Activated T-helper 17 cell treated with anti-CD3 and anti-CD28 coated beads, Interleukin-2, amount 50 U/mL, for 72 hours (primary cell): ENCODE measurements around the gene RELL2. TPM values are rescaled to one million over a fixed set of nuclear protein-coding genes. Genes with fewer than 3 reads are reported as not detected.

Experiments used
- ATAC-seq: fragments of 150-1000 bp; cut with Tn5 transposase; replicated peaks from 2 replicates; pipeline ENCODE4 v1.10.0; 2021; ENCODE audit warnings: mild to moderate bottlenecking, moderate library complexity
- H3K27ac Mint-ChIP-seq: one replicate; pipeline ENCODE4 v1.8.0; 2022; ENCODE audit warnings: mixed read lengths
- H3K27me3 Mint-ChIP-seq: one replicate; pipeline ENCODE4 v1.8.0; 2022; ENCODE audit warnings: mixed read lengths
- H3K36me3 Mint-ChIP-seq: one replicate; pipeline ENCODE4 v1.8.0; 2022; ENCODE audit warnings: low read depth, mild to moderate bottlenecking, mixed read lengths
- H3K4me1 Mint-ChIP-seq: one replicate; pipeline ENCODE4 v1.8.0; 2022; ENCODE audit warnings: mixed read lengths
- H3K4me3 Mint-ChIP-seq: one replicate; pipeline ENCODE4 v1.8.0; 2022; ENCODE audit warnings: mild to moderate bottlenecking, mixed read lengths
- H3K9me3 Mint-ChIP-seq: one replicate; pipeline ENCODE4 v1.8.0; 2022; ENCODE audit warnings: mixed read lengths
- total RNA-seq, 2 donors: library from RNA; stranded (reverse); gene quantifications; one replicate each; pipeline ENCODE4 v1.2.3, GENCODE V29; 2022

The RELL2 gene
- total RNA-seq, 2 donors from 2014 or later, result 16.5 to 29.9 TPM

- ATAC-seq, result no peak
- H3K36me3 Mint-ChIP-seq, result no peaks in the 10 kb centered on the region
- H3K27ac Mint-ChIP-seq, result peak overlapping the region; percentile 55
- peaks cover 4% of the 10 kb centered on the region for H3K4me1 Mint-ChIP-seq
- H3K9me3 Mint-ChIP-seq, result no peaks in the 10 kb centered on the region
- H3K27me3 Mint-ChIP-seq, result no peaks in the 10 kb centered on the region
- no peak overlapping the region for H3K4me3 Mint-ChIP-seq
Observed at GRCh38 chr5:141669520-141669919, 32.7 kb downstream of the RELL2 start.

GRCh38 chr5:141672071-141672840 lies 35.5 kb downstream of the RELL2 start:
- Mint-ChIP-seq H3K27ac (no peak overlapping the region), H3K9me3 (no peaks in the 10 kb centered on the region), H3K27me3 (no peaks in the 10 kb centered on the region), H3K4me1 (no peaks in the 10 kb centered on the region), H3K4me3 (no peak overlapping the region), H3K36me3 (no peaks in the 10 kb centered on the region)
- ATAC-seq, result no peak

DNA sequence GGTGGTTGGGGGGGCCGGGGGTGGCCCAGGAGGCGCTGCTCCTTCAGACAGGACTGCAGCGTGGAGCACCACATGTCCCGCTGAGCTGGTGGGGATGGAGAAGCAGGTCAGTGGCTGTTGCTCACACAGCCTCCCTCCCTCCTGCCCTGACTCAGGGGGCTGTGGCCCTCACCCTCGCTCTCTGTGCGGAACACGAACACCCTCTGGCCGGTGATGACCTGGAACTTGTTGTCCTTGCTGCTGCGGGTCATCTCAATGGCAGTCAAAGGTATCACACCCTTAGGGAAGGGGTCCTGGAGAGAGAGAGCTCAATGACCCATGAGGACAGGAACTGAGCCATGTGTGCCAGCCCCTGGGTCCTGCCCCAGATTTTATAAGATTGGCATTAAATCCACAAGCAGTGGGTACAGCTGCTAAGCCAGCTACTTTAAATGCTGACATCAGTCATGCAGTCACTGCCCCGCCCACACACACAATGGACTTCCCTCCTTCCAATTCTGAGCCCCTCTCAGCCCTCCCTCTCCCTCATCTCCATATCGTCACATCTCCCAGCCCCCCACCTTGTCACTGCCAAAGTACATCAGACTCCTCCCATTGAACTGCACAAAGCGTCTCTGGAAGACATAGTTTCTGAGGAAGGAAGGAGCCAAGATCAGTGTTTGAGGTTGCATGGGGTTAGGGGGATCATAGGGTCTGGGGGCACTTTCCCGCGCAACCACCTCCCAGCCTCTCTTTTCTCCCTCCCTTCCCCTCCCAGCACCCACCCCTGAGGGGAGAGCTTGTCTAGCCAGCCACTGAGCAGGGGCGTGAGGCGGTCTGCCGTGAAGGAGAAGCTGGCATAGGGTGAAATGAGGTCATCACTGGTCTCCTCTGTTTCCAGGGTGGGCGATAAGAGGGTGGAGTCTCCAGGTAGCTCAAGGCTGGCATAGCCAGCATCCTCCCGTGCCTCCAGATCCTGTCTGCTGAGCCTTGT lies 36.3 kb downstream of the RELL2 start:
- Mint-ChIP-seq H3K9me3 (no peaks in the 10 kb centered on the region), H3K36me3 (no peaks in the 10 kb centered on the region), H3K27me3 (no peaks in the 10 kb centered on the region), H3K27ac (no peak overlapping the region), H3K4me1 (no peaks in the 10 kb centered on the region), H3K4me3 (no peak overlapping the region)
- no peak for ATAC-seq

DNA sequence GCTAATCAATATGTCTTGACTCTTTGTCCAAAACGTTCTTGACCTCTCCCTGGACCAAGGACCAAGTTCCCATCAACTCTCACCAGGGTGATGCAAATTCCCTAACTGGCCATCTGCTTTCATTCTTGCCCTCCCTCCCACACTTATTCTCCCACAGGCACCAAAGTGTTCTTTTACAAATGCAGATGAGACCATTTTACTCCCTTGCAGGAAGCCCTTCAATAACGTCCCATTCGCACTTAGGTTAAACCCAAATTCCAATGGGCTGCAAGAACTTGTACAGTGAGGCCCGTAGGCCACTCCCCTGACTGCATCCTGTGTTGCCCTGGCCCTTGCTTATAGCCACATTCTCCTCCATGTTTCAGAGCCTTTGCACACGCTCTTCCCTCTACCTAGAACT lies 38.0 kb downstream of the RELL2 start:
- H3K27me3 Mint-ChIP-seq, result no peaks in the 10 kb centered on the region
- H3K27ac Mint-ChIP-seq, result no peak overlapping the region
- H3K9me3 Mint-ChIP-seq, result no peaks in the 10 kb centered on the region
- no peak overlapping the region for H3K4me3 Mint-ChIP-seq
- H3K36me3 Mint-ChIP-seq, result no peaks in the 10 kb centered on the region
- ATAC-seq, result no peak
- H3K4me1 Mint-ChIP-seq, result no peaks in the 10 kb centered on the region

GRCh38 chr5:141675672-141676071 lies 38.9 kb downstream of the RELL2 start:
- no peak overlapping the region for H3K27ac Mint-ChIP-seq
- no peak overlapping the region for H3K4me3 Mint-ChIP-seq
- no peaks in the 10 kb centered on the region for H3K36me3 Mint-ChIP-seq
- no peaks in the 10 kb centered on the region for H3K27me3 Mint-ChIP-seq
- ATAC-seq, result no peak
- H3K4me1 Mint-ChIP-seq, result no peaks in the 10 kb centered on the region
- no peaks in the 10 kb centered on the region for H3K9me3 Mint-ChIP-seq

DNA sequence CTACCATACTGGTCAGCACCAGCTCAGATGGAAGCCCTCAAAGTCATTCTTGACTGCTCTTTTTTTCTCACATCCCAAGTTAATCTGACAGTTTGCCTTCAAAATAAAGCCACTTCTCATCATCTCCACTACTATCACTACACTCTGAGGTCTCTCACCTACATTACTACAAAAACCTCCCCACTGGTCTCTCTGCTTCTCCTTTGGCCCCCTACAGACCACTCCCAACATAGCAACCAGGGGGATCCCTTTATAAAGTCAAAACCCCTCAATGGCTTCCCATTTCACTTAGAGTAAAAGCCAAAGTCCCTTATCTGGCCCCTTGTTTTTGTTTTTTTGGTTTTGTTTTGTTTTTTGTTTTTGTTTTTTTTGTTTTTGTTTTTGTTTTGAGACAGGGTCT lies 40.6 kb downstream of the RELL2 start:
- no peak overlapping the region for H3K27ac Mint-ChIP-seq
- H3K4me1 Mint-ChIP-seq, result peaks cover 8% of the 10 kb centered on the region
- ATAC-seq, result no peak
- no peaks in the 10 kb centered on the region for H3K36me3 Mint-ChIP-seq
- H3K9me3 Mint-ChIP-seq, result no peaks in the 10 kb centered on the region
- no peak overlapping the region for H3K4me3 Mint-ChIP-seq
- no peaks in the 10 kb centered on the region for H3K27me3 Mint-ChIP-seq

GRCh38 chr5:141680178-141680577 lies 43.4 kb downstream of the RELL2 start:
- ATAC-seq, result no peak
- H3K4me3 Mint-ChIP-seq, result no peak overlapping the region
- H3K27ac Mint-ChIP-seq, result no peak overlapping the region
- H3K9me3 Mint-ChIP-seq, result no peaks in the 10 kb centered on the region
- H3K4me1 Mint-ChIP-seq, result peaks cover 8% of the 10 kb centered on the region
- no peaks in the 10 kb centered on the region for H3K27me3 Mint-ChIP-seq
- no peaks in the 10 kb centered on the region for H3K36me3 Mint-ChIP-seq

DNA sequence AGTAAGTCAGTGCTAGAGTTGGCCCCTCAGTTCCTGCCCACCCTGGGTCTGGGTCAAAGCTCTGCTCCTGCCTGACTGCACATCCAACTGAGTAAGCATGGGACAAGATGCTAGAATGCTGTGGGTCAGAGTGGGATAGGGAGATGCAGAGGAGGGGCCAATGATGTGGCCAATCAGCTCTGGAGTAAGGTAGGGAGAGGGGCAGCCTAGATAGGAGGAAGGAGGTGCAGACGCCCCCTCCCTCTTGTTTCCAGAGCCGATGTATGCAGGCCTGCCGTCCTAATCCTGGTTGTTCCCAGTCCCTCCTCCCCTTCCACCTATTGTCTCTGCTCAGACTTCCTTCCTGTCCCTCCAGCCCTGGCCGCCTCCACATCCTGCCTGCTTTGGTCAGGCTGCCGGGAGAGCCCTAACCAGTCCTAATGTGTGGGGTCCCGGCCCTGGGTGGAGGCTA lies 44.0 kb downstream of the RELL2 start:
- Mint-ChIP-seq H3K36me3 (no peaks in the 10 kb centered on the region), H3K27me3 (no peaks in the 10 kb centered on the region), H3K4me3 (peak overlapping the region; percentile 86), H3K4me1 (peaks cover 8% of the 10 kb centered on the region), H3K9me3 (no peaks in the 10 kb centered on the region), H3K27ac (peak overlapping the region; percentile 87)
- ATAC-seq, result no peak

DNA sequence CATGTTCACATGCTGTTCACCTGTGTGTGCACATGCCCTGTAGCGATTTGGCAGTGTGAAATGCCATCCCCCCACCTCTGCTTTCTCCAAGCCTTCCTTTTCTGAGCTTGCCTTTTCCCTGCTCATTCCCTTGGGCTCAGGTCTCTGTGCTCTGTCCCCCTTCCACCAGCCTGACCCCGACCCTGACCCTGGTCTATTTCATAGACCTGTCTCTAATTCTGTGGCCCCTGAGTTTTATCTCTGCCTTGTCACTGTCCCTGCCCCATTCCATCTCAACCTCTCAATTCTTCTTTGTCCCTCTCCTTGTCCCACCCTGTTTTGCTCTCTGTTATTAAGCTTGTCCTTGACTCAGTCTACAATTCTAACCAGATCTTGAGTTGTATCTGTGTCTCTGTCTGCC lies 44.5 kb downstream of the RELL2 start:
- H3K4me1 Mint-ChIP-seq, result peaks cover 8% of the 10 kb centered on the region
- peak overlapping the region; percentile 87 for H3K27ac Mint-ChIP-seq
- no peaks in the 10 kb centered on the region for H3K27me3 Mint-ChIP-seq

DNA sequence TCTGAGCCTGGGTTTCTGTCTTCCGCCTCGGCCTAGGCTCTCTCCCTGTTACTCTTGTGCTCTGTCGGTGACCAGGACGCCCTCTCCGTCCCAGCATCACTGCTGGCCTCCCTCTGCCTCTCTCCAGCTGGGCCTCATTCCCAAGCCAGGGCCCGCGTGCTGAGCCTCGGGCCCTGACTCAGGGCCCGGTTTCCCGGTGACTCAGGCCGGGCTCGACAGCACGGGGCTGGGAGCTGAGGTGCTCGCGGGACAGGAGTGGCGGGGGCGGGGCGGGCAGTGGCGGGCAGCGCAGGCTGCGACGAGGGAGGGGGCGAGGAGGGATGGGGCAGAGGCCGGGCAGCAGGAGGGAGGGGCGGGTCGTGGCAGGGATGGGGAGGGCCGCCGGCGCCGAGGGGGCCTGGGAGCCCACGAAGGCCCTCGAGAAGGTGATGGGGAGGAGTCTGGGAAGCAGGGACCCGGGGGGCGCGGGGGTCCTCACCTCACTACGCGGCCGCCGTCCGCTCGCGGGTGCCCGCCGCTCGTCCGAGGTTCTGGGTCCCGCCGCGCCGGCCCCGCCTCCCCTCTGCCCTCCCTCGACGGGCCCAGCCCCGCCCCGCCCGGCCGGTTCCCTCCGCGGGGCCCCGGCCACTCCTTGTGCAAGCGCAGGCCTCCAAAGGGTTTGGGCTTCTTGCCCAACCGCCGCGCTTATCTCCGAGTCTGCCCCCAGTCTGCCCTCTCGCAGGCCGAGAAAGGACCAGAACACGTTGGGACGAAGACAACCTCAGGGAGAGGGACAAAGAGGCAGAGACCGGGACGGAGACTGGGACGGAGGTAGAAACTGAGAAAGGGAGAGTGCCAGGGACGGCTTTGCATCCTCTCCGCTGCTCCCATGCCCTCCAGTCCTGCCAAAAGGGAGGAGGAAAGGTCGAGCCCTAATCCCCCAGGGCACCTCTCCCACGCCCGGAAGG lies 45.2 kb downstream of the RELL2 start, which contains the start of gene ARAP3:
TSS of gene ARAP3 (minus strand) at position 536 of the 947 bp plus-strand sequence. CDS start 1,744 bp downstream, outside the sequence.
- Mint-ChIP-seq H3K9me3 (no peaks in the 10 kb centered on the region), H3K4me3 (peak within 1 kb of the TSS; percentile 86), H3K27me3 (peaks cover 3% of the 10 kb centered on the region), H3K27ac (peak within 1 kb of the TSS; percentile 87), H3K36me3 (no peaks in the 10 kb centered on the region), H3K4me1 (peaks cover 12% of the 10 kb centered on the region)
- ATAC-seq, result peak; percentile 88

More for the DNA sequence above, 44.5 kb downstream of the RELL2 start:
- no peak for ATAC-seq
- peak overlapping the region; percentile 86 for H3K4me3 Mint-ChIP-seq
- H3K36me3 Mint-ChIP-seq, result no peaks in the 10 kb centered on the region
- no peaks in the 10 kb centered on the region for H3K9me3 Mint-ChIP-seq

- no peak for ATAC-seq
- Mint-ChIP-seq H3K27ac (no peak overlapping the region), H3K9me3 (no peaks in the 10 kb centered on the region), H3K4me3 (peak overlapping the region; percentile 86), H3K36me3 (no peaks in the 10 kb centered on the region), H3K27me3 (peaks cover 3% of the 10 kb centered on the region), H3K4me1 (peaks cover 12% of the 10 kb centered on the region)
Observed at GRCh38 chr5:141683596-141684141, 46.9 kb downstream of the RELL2 start.

DNA sequence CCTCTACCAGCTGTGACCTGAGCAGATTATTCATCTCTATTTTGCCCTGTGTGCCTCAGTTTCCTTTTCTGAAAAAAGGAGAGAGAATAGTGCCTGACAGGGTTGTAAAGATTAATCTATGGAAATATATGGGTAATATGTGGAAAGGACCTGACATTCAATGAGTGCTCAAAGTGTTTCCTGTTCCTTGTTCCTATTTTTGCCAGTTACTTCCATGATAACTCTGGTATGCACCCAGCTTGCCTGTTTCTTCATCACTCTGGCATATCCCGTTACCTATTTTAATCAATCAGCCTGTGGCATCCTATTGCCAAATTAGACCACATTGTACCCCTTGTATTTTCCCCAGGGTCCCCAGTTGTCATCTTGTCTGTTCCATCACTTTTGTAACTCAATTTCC lies 48.8 kb downstream of the RELL2 start:
- peak overlapping the region; percentile 75 for H3K27ac Mint-ChIP-seq
- no peaks in the 10 kb centered on the region for H3K36me3 Mint-ChIP-seq
- no peak overlapping the region for H3K4me3 Mint-ChIP-seq
- no peaks in the 10 kb centered on the region for H3K9me3 Mint-ChIP-seq
- ATAC-seq, result no peak
- peaks cover 3% of the 10 kb centered on the region for H3K27me3 Mint-ChIP-seq
- H3K4me1 Mint-ChIP-seq, result peaks cover 12% of the 10 kb centered on the region

DNA sequence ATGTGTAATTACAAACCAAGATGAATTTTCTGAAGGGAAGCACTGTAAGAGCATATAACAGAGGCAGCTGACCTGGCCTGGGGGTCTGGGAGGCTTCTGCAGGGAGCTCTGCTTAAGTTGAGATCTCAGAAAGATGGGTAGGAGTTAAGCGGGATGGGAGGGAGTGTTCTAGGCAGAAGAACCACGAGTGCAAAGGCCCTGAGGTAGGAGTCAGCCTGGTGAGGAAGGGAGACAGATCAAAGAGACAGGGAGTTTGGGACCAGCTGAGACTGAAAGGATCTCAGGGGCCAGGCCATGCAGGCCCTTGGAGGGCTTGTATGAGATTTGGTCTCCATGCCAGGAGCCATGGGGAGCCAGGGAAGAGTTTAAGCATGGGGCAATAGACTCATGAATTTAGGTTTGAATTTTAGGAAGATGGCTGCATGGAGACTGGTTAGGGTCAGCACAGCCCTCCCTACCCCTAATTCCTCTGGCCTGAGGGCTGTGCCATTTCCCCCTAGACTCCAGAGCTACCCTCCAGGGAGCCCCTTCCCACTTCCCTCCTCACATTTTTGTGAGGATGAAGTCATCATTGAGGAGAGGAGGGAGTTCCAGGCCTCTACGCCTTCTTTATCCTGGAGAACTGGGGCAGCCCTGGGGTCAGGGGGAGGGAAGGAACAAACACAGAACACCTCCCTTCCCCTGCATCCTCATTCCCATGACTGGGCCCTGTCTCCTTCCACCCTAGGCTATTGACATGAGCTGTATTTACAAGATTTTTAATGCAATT lies 50.0 kb downstream of the RELL2 start:
- H3K36me3 Mint-ChIP-seq, result no peaks in the 10 kb centered on the region
- peaks cover 4% of the 10 kb centered on the region for H3K4me1 Mint-ChIP-seq
- H3K4me3 Mint-ChIP-seq, result no peak overlapping the region
- no peaks in the 10 kb centered on the region for H3K9me3 Mint-ChIP-seq
- no peak for ATAC-seq
- H3K27ac Mint-ChIP-seq, result peak overlapping the region; percentile 75
- H3K27me3 Mint-ChIP-seq, result peaks cover 3% of the 10 kb centered on the region
